Left ventricle myocardium inferior (tissue), 1 donor: ENCODE results near the gene KCNT1. TPM values are rescaled to one million over a fixed set of nuclear protein-coding genes. Genes with fewer than 3 reads are reported as not detected.
A peak's percentile ranks its signal among the peaks of the same experiment; 100 is the strongest.

Experiments
- DNase-seq: peaks from one replicate; pipeline ENCODE4 v3.0.0-alpha.2; 2020
- H3K27ac ChIP-seq: fragments of 200-600 bp; replicated peaks from 2 replicates; pipeline ENCODE4 v1.8.0; 2021
- H3K27me3 ChIP-seq: fragments of 200-600 bp; 2 replicates; pipeline ENCODE4 v1.8.0; 2021; ENCODE audit warnings: low read depth
- H3K36me3 ChIP-seq: fragments of 200-600 bp; 2 replicates; pipeline ENCODE4 v1.8.0; 2021
- H3K4me1 ChIP-seq: fragments of 200-600 bp; 2 replicates; pipeline ENCODE4 v1.8.0; 2021
- H3K4me3 ChIP-seq: fragments of 200-600 bp; 2 replicates; pipeline ENCODE4 v1.8.0; 2021; ENCODE audit warnings: mild to moderate bottlenecking, moderate library complexity
- H3K9me3 ChIP-seq: fragments of 200-600 bp; replicated peaks from 2 replicates; pipeline ENCODE4 v1.8.0; 2021
- intact Hi-C: fragments of 100-400 bp; cut with micrococcal nuclease; formaldehyde crosslinking; loops from one replicate; pipeline ENCODE4 v1.11.0; 2022
- long read RNA-seq: library from polyadenylated mRNA; unstranded; transcript quantifications from one replicate; pipeline ENCODE4 v2.0.0, GENCODE V29; 2021
- total RNA-seq: library from RNA; stranded (reverse); fragmentation: NEBNext Ultra II Directional; extraction: Animal tissue kit (Norgen Biotek cat#: 25700); gene quantifications from one replicate; pipeline ENCODE4 v1.2.1, GENCODE V29; 2021
- TF ChIP-seq, protein P1 (sequence below): fragments of 200-600 bp; IDR thresholded peaks from 2 replicates; pipeline ENCODE4 v1.8.0; 2021; ENCODE audit warnings: antibody characterized with exemption, mild to moderate bottlenecking, borderline replicate concordance
- donor health status: DM: no; HTN: yes; CAD: no; lungs with severe emphysema.

Gene KCNT1
- 3.3 TPM for total RNA-seq
- long read RNA-seq: 0 reads

DNA sequence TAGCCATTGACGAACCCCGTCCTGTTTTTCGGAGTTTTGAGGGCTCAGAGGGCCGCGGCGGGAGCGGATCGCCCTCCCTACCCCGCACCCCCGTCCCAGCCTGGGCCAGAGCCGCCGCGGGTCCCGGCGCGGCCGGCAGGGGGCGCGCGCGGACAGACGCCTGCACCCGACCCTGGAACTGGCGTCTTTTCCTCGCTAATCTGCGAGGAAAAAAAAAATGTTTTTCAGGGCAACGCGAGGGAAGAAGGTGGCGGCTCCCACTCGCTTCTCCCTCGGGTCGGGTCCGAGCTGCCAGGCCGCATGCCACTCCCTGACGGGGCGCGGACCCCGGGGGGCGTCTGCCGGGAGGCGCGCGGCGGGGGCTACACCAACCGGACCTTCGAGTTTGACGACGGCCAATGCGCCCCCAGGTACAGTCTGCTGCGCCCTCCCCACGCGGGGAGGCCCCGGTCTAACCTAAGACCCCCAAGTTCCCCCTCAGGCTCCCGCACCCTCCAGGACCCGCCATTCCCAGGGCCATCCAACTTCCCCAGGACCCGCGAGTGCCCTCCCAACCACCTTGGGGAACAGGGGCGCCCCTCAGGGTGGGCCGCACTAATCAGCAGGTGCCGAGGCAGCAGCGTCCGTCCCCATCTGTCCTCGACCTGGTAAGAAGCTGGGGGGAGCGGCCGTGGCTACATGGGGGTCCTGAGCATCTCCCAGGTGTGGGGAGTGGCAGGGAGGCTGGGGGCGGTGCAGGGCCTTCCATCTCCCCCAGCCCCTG, at the start of gene KCNT1:
Gene KCNT1 (plus strand): TSS at position 227 of the 763 bp plus-strand sequence. CDS start 74 bp downstream, at position 301.
- H3K27me3 ChIP-seq: peaks cover 80% of the 10 kb centered on the region
- peak within 1 kb of the TSS; percentile 49 for H3K4me3 ChIP-seq
- intact Hi-C loops: no loop called here
- H3K27ac ChIP-seq: no peak within 1 kb of the TSS
- no peaks in the 10 kb centered on the region for H3K36me3 ChIP-seq
- peaks cover 27% of the 10 kb centered on the region for H3K4me1 ChIP-seq
- peak; percentile 46 for DNase-seq
- TF ChIP-seq, protein P1, sequence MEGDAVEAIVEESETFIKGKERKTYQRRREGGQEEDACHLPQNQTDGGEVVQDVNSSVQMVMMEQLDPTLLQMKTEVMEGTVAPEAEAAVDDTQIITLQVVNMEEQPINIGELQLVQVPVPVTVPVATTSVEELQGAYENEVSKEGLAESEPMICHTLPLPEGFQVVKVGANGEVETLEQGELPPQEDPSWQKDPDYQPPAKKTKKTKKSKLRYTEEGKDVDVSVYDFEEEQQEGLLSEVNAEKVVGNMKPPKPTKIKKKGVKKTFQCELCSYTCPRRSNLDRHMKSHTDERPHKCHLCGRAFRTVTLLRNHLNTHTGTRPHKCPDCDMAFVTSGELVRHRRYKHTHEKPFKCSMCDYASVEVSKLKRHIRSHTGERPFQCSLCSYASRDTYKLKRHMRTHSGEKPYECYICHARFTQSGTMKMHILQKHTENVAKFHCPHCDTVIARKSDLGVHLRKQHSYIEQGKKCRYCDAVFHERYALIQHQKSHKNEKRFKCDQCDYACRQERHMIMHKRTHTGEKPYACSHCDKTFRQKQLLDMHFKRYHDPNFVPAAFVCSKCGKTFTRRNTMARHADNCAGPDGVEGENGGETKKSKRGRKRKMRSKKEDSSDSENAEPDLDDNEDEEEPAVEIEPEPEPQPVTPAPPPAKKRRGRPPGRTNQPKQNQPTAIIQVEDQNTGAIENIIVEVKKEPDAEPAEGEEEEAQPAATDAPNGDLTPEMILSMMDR: peak; percentile 97
- H3K9me3 ChIP-seq: no peaks in the 10 kb centered on the region

GRCh38 chr9:135655317-135655716, 46.7 kb upstream of the KCNT1 start:
- H3K36me3 ChIP-seq: no peaks in the 10 kb centered on the region
- TF ChIP-seq, protein P1: no peak
- no peak for DNase-seq
- H3K4me1 ChIP-seq: no peaks in the 10 kb centered on the region
- no peaks in the 10 kb centered on the region for H3K9me3 ChIP-seq
- no peak overlapping the region for H3K4me3 ChIP-seq
- intact Hi-C loops: no loop called here
- H3K27ac ChIP-seq: no peak overlapping the region
- H3K27me3 ChIP-seq: peaks cover 51% of the 10 kb centered on the region

DNA sequence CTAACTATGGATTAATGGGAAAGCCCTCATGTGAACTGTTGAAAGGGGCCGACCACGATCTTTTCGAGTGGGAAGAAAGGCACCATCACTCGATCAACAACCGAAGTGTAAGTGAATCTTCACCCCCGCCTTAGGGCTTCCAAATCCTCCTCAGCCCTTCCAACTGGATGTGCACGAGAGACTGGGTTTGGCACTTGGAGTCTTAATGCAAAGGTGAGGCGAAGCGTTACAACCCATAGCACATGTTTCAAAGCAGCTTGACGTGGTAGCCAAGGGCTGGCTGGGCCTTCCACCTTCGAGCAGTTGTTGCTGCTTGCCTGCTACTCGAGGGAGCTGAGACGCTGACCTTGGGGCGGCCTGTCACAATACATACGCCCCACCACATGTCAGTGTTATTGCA, 44.6 kb upstream of the KCNT1 start:
- H3K4me3 ChIP-seq: no peak overlapping the region
- no peaks in the 10 kb centered on the region for H3K36me3 ChIP-seq
- intact Hi-C loops: no loop called here
- TF ChIP-seq, protein P1: no peak
- no peak overlapping the region for H3K27ac ChIP-seq
- peaks cover 64% of the 10 kb centered on the region for H3K27me3 ChIP-seq
- H3K9me3 ChIP-seq: no peaks in the 10 kb centered on the region
- no peaks in the 10 kb centered on the region for H3K4me1 ChIP-seq
- DNase-seq: no peak

DNA sequence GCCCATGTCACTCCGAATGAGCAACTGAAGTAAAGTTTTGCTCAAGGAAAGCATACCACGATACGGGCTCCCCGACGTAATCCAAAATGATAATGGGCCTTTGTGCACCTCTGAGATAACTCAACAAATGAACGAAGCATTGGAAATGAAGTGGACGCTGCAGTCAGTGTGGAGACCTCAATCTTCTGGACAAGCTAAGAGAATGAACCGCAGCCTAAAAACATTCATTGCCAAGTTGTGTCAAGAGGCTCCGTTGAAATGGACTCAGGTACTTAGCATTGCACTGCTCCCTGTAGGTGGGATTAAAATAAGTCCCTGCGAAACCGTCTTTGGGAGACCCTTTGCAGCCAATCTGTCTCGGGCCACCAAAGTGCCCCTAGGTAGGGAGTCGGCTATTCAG, 42.7 kb upstream of the KCNT1 start:
- no peaks in the 10 kb centered on the region for H3K9me3 ChIP-seq
- intact Hi-C loops: no loop called here
- no peak for DNase-seq
- H3K27ac ChIP-seq: no peak overlapping the region
- H3K36me3 ChIP-seq: no peaks in the 10 kb centered on the region
- no peak overlapping the region for H3K4me3 ChIP-seq
- TF ChIP-seq, protein P1: no peak
- peaks cover 71% of the 10 kb centered on the region for H3K27me3 ChIP-seq
- H3K4me1 ChIP-seq: no peaks in the 10 kb centered on the region

DNA sequence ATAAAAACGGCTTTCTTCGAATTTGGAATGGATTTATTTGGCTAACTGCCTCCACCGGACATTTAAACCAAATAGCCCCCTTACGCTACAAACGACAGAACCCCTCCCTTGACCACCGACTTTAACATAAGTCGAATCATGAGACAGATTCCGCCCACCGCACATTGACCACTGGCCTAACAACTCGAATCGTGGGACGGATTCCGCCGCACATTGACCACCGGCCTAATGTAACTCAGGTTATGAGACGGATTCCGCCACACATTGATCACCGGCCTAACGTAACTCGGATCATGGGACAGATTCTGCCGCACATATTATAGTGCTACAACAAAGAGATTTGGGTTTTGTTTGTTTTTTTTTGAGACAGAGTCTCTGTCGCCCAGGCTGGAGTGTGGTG, 41.6 kb upstream of the KCNT1 start:
- Histone ChIP-seq H3K9me3 (no peaks in the 10 kb centered on the region), H3K4me1 (no peaks in the 10 kb centered on the region), H3K4me3 (no peak overlapping the region), H3K36me3 (no peaks in the 10 kb centered on the region), H3K27ac (no peak overlapping the region), H3K27me3 (peaks cover 72% of the 10 kb centered on the region)
- TF ChIP-seq, protein P1: no peak
- intact Hi-C loops: no loop called here
- no peak for DNase-seq
